Gastroesophageal sphincter (tissue), 3 donors: ENCODE measurements around the gene TMEM232.

Source experiments
- EP300 ChIP-seq: sonication (generic); formaldehyde crosslinking; IDR thresholded peaks from one replicate; pipeline ENCODE4 v1.6.1; 2017; ENCODE audit warnings: antibody characterized with exemption, mild to moderate bottlenecking
- TF ChIP-seq, protein P1 (sequence below), 4 experiments: fragments of 200-600 bp in 2 of 4; fragments of 450-650 bp in 2 of 4; sonication (generic) in 1 of 4; IDR thresholded peaks; one replicate each; pipeline ENCODE4 v1.5.1; 2017 to 2019; ENCODE audit warnings: antibody characterized with exemption in 4 of 4, mild to moderate bottlenecking in 2 of 4, moderate library complexity in 2 of 4

DNA sequence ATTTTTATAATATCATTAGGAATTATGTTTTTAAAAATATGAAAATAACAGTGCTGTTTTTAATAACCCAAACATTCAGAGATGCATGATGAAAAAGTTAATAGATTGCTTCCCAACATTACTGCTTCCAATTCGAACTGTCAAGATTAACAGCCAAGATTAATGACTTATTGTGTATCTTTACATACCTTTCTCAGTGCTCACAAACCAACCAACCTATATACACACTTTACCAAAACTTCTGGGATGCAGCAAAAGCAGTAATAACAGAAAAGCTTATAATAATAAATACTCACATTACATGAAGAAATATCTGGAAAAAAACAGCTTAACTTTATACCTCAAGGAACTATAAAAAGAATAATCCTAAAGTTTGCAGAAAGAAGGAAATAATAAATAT lies 82.1 kb downstream of the TMEM232 start:
- TF ChIP-seq, protein P1, sequence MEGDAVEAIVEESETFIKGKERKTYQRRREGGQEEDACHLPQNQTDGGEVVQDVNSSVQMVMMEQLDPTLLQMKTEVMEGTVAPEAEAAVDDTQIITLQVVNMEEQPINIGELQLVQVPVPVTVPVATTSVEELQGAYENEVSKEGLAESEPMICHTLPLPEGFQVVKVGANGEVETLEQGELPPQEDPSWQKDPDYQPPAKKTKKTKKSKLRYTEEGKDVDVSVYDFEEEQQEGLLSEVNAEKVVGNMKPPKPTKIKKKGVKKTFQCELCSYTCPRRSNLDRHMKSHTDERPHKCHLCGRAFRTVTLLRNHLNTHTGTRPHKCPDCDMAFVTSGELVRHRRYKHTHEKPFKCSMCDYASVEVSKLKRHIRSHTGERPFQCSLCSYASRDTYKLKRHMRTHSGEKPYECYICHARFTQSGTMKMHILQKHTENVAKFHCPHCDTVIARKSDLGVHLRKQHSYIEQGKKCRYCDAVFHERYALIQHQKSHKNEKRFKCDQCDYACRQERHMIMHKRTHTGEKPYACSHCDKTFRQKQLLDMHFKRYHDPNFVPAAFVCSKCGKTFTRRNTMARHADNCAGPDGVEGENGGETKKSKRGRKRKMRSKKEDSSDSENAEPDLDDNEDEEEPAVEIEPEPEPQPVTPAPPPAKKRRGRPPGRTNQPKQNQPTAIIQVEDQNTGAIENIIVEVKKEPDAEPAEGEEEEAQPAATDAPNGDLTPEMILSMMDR (IDR thresholded peaks at IDR 0.05), result no peak
- no peak for TF ChIP-seq EP300
